Cardiac septum (tissue), 1 donor: ENCODE data around the gene CCDC85B. TPM values are rescaled to one million over a fixed set of nuclear protein-coding genes. Genes with fewer than 3 reads are reported as not detected.
"Not testable (repeated sequence)": the region's sequence is repeated elsewhere in the genome, so short reads cannot be mapped to it uniquely, and the experiment has no call there.

Experiments
- DNase-seq: peaks from one replicate; pipeline ENCODE4 v3.0.0-alpha.2; 2020; ENCODE audit warnings: low spot score
- intact Hi-C: fragments of 100-400 bp; cut with DNase I; formaldehyde crosslinking; loops from one replicate; pipeline ENCODE4 v1.14.0; 2022
- total RNA-seq: library from RNA; stranded (reverse); fragmentation: NEBNext Ultra II Directional; extraction: Animal tissue kit (Norgen Biotek cat#: 25700); gene quantifications from one replicate; pipeline ENCODE4 v1.2.1, GENCODE V29; 2021
- donor health status: DM: no; HTN: no; CAD: no.

The CCDC85B gene
- total RNA-seq, 1 donor from 2014 or later, result 66.2 TPM

- DNase-seq, result no peak
- intact Hi-C loops, result no loop called here
These were observed 7.3 kb upstream of the CCDC85B start for GRCh38 chr11:65883058-65883761.

GRCh38 chr11:65883786-65884715, 6.4 kb upstream of the CCDC85B start:
- intact Hi-C loops, result loop anchor here (2.0 kb wide), 1 partner anchor 105 kb away; no protein-coding TSS in a partner anchor
- no peak for DNase-seq

- peak; percentile 92 for DNase-seq
- intact Hi-C loops, result loop anchor here (2.0 kb wide), 1 partner anchor 104 kb away; no protein-coding TSS in a partner anchor
These were observed 5.8 kb upstream of the CCDC85B start for GRCh38 chr11:65884716-65885092.

- no peak for DNase-seq
- intact Hi-C loops, result loop anchor here (2.0 kb wide), 1 partner anchor 104 kb away; no protein-coding TSS in a partner anchor
These were observed 5.2 kb upstream of the CCDC85B start for GRCh38 chr11:65885231-65885630.

GRCh38 chr11:65885808-65886536, 4.5 kb upstream of the CCDC85B start:
- intact Hi-C loops, result loop anchor here (2.0 kb wide), 1 partner anchor 103 kb away; no protein-coding TSS in a partner anchor
- DNase-seq, result no peak

GRCh38 chr11:65886826-65887722, 3.4 kb upstream of the CCDC85B start:
- DNase-seq, result no peak
- intact Hi-C loops, result no loop called here

GRCh38 chr11:65887723-65888162, 2.7 kb upstream of the CCDC85B start:
- no peak for DNase-seq

GRCh38 chr11:65888163-65888814, 2.2 kb upstream of the CCDC85B start, which contains the start of gene FIBP:
Gene FIBP (minus strand): TSS chr11:65888471. CDS start chr11:65888418, 53 bp downstream.
- intact Hi-C loops, result loop anchor here (1.0 to 2.0 kb wide), 4 partner anchors 15 to 73 kb away; partner anchors contain the start of genes C11orf68, DRAP1, EFEMP2 and MUS81
- peak; percentile 99 for DNase-seq

More at GRCh38 chr11:65887723-65888162, 2.7 kb upstream of the CCDC85B start:
- intact Hi-C loops, result loop anchor here (1.0 to 2.0 kb wide), 4 partner anchors 15 to 73 kb away; partner anchors contain the start of genes C11orf68, DRAP1, EFEMP2 and MUS81

GRCh38 chr11:65891219-65892136, 1.0 kb downstream of the CCDC85B start:
- DNase-seq, result peak; percentile 87
- intact Hi-C loops, result no loop called here

GRCh38 chr11:65892137-65892540, 1.7 kb downstream of the CCDC85B start:
- DNase-seq, intact Hi-C loops: not testable (repeated sequence)

GRCh38 chr11:65892661-65893317, 2.3 kb downstream of the CCDC85B start:
- DNase-seq, result no peak
- intact Hi-C loops, result no loop called here

- intact Hi-C loops, result no loop called here
- peak; percentile 92 for DNase-seq
These were observed 3.6 kb downstream of the CCDC85B start for GRCh38 chr11:65894034-65894591.

- DNase-seq, result no peak
- intact Hi-C loops, result no loop called here
These were observed 5.1 kb downstream of the CCDC85B start for GRCh38 chr11:65895482-65895981.

GRCh38 chr11:65896034-65896999, 5.8 kb downstream of the CCDC85B start:
- no peak for DNase-seq

More at GRCh38 chr11:65896034-65896999, 5.8 kb downstream of the CCDC85B start:
- intact Hi-C loops, result no loop called here
